Measurements from ENCODE around the gene TDRD12.
"Not testable (repeated sequence)": the region's sequence is repeated elsewhere in the genome, so short reads cannot be mapped to it uniquely, and the experiment has no call there.

Gene TDRD12

DNA sequence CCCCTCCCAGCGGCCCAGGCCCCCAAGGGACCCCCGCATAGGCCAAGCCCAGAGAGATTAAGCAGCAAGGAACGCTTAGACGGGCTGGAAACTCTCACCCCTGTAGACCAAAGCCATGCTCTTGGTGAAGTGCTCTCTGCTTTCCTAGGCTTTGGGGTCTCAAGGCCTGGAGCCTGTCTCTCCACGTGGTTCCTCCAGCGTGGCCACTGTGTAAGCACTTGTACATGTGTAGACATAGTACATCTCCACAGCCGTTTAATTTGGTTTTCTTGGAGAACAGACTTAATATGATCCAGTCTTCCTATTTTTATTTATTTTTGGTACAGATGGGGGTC, 26.9 kb upstream of the TDRD12 start:
- no peak for DNase-seq (ENCODE audit: low spot score)

DNA sequence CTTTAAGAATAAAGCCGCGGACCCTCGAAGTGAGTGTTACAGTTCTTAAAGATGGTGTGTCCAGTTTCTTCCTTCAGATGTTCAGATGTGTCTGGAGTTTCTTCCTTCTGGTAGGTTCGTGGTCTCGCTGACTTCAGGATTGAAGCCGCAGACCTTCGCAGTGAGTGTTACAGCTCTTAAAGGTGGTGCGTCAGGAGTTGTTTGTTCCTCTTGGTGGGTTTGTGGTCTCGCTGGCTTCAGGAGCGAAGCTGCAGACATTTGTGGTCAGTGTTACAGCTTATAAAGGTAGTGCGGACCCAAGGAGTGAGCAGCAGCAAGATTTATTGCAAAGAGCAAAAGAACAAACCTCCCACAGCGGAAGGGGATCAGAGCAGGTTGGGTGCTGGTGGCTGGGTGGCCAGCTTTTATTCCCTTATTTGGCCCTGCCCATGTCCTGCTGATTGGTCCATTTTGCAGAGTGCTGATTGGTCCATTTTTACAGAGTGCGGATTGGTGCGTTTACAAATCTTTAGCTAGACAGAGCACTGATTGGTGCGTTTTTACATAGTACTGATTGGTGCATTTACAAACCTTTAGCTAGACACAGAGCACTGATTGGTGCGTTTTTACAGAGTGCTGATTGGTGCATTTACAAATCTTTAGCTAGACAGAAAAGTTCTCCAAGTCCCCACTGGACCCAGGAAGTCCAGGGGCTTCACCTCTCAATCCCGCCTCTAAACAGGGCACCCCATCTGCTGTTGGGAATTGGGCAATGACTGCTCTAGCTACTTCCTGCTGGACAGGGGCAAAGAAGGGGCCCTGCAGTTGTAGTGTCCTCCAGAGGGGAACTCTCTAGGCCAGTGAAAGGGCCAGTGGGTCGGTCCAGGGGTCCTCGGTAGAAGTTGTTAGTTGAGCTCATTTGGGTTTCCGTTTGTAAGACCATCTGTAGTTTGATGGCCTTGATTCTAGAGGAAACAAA, 26.1 kb upstream of the TDRD12 start:
- DNase-seq (ENCODE audit: low spot score), result not testable (repeated sequence)

DNA sequence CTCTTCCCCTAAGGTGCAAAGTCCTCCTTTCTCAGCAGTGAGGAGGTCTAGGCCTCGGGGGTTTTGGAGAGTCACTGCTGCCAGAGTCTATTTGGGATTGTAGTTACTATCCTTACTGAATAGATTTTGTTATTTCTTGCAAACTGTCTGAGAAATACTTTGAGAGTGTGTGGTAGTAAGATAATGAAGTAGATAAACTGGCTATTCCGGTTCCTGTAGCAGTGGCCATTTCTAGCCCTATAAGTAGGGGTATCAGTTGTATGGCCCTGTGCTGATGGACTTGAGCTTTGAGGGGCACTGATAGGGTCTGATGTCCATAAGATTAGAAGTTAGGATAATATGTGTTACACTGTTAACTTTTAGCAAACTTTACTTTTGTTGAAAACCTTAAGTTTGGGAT, 25.3 kb upstream of the TDRD12 start:
- DNase-seq (ENCODE audit: low spot score), result not testable (repeated sequence)

DNA sequence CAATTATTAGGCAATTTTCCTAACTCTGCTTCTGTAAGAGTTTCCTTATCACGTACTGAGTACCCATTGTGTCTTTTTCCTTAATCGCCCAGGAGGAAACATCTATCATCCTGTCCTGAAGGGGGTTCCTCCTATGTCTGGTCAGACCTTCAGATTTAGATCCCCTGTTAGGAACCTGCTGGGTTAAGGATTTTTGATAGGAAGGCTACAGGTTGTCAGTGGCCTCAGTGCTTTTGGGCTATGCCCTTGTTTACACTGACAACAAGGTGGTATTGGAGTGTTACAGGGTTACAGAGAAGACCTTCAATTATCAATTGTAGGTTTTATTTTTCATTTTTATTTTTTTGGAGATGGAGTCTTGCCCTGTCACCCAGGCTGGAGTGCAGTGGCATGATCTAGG, 24.7 kb upstream of the TDRD12 start:
- DNase-seq (ENCODE audit: low spot score), result not testable (repeated sequence)

DNA sequence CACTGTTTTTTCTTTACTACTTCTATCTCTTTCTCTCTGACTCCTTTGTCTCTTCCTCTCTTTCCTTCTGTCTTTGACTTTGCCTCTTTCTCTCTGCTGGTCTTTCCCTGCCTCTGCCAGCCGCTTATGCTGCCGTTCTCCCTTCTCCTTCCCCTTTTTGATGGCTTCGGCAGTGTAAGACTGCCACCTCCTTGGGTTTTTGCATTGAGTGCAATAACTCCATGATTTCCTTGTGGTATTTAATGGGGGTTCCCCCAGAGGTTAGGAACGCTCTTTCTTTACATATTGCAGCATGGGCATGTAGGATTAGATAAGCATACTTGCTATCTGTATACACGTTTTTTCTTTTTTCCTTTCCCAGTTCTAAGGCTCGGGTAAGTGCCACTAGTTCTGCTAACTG, 24.1 kb upstream of the TDRD12 start:
- DNase-seq (ENCODE audit: low spot score), result not testable (repeated sequence)

DNA sequence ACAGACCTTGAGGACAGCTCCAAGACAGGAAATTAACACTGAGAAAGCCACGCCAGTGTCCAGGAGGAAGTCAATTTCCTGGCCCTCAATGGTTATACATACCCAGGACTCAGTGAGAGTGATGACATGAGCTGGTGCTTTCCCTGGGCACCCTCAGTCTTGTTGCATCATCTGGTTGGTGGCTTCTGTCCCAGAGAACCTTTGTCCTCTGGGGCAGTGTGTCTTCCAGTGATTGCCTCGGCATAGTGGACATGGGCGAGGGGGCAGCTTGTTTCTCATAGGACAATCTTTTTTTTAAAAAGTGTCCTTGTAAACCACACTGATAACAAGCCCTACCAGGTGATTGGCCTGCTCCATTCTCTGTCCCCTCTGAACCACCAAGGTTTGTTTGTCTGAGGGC, 22.8 kb upstream of the TDRD12 start:
- DNase-seq (ENCODE audit: low spot score), result not testable (repeated sequence)

DNA sequence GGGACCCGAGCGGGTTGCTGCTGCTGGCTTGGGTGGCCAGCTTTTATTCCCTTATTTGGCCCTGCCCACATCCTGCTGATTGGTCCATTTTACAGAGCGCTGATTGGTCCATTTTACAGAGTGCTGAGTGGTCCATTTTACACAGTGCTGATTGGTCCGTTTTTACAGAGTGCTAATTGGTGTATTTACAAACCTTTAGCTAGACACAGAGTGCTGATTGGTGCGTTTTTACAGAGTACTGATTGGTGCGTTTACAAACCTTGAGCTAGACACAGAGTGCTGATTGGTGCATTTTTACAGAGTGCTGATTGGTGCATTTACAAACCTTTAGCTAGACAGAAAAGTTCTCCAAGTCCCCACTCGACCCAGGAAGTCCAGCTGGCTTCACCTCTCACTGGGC, 19.4 kb upstream of the TDRD12 start:
- DNase-seq (ENCODE audit: low spot score), result not testable (repeated sequence)

DNA sequence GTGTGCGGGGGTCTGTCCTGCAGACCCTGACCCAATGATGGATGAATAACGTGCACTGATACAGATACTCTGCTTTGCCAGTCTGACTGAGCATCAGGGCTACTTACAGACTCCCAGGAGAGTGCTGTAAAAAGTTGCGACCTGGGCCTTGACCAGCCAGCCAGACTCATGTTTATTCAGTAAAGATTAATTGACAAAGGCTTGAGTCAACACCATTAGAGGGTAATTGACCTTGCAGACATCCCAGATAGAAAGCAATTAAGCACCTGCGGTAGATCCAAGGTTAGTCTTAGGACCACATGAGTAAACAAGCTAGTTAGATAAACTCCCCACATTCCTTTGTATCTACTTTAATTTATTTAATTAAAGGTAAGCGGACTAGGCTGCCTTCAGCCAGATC, 17.6 kb upstream of the TDRD12 start:
- DNase-seq (ENCODE audit: low spot score), result no peak

DNA sequence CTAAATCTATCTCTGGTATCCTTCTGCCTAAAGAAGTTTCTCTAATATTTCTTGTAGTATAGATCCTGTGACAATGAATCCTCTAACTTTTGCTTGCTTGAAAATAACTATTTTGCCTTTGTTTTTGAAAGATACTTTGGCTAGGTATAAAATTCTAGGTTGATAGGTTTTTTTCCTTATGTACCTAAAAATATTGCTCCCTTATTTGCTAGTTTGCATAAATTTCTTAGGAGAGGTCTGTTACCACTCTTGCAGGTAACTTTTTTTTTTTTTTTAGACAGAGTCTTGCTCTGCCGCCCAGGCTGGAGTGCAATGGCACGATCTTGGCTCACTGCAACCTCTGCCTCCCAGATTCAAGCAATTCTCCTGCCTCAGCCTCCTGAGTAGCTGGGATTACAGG, 15.6 kb upstream of the TDRD12 start:
- DNase-seq (ENCODE audit: low spot score), result not testable (repeated sequence)

DNA sequence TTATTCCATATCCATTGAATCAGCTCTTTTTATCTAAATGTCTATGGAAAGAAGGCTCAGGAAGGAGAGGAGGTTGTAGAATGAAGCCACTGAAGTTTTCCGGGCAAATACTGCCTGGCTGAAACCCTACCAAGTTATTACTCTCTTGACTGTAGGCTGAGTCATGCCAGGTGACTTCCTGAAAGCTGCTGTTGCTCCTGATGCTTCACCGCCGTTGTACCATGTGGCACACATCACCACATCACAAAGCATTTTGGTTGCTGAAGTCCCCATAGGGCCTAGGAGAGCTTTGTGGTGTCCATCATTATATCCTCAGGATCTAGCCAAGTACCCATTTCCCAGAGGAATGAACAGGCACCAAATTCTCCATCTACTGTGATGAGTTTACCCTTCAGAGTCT, 11.1 kb upstream of the TDRD12 start:
- no peak for DNase-seq (ENCODE audit: low spot score)

DNA sequence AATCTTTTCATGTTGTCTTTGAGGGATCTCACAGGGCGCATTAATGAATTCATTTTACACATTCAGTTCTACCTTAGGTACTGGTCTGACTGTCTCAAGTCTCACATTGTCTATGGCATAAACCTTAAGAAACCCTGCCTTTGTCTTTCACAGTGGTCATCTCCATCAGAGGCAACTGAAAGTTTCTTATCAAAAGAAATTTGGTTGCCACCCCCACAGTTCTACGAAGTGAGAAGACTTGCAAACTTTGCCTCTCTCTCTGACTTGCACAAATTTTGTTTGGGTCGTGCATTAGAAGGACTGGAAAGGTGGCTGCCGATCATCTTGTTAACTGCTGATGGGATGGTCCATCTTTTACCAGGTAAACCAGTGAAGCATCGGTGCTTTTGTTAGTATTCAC, 10.5 kb upstream of the TDRD12 start:
- DNase-seq (ENCODE audit: low spot score), result no peak

DNA sequence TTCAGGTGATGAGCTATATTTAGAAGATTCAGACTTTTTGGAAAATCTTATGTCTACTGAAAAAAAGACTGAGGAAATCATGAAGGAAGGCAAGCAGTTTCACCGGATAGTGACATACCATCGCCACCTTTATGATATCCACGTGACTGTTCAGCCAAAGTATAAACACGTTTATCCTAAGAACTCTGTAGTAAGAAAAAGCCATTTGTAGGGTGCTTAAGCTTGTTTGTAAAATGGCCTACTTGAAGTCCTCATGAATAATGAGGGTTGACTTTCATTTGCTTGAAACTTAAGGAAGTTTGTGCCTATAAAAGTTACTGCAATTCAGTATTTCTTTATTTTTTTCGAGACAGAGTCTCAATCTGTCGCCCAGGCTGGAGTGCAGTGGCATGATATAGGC, 7.8 kb upstream of the TDRD12 start:
- no peak for DNase-seq (ENCODE audit: low spot score)

DNA sequence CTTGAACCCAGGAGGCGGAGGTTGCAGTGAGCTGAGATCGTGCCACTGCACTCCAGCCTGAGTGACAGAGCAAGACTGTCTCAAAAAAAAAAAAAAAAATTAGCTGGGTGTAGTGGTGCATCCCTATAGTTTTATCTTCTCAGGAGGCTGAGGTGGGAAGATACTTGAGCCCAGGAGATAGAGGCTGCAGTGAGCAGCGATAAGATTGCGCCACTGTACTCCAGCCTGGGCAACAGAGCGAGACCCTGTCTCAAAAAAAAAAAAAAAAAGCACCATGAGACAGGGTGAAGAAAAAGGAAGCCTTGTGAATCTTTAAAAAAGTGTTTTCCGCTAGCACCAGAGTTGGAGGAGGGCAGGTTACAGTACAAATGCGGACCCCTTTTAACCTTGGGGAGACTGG, 3.4 kb upstream of the TDRD12 start:
- DNase-seq (ENCODE audit: low spot score), result not testable (repeated sequence)

DNA sequence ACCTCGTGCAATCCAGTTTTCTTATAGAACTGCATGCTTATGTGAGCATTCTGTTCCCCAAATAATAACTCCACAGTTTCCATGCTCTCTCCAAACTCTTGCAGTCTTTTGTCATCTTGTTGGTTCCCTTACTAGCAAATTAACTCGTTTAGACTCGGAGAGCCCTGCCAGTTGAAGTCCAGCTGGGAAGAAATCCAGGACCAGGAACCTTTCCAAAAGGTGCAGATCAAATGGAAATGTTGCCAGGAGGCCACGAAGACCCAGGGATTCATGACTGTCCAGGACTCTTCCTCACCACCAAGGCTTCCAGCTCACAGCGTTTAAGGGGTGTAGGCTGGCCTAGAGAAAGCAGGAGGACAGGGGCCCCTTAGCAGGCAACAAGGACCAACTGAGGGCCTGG, 2.1 kb upstream of the TDRD12 start:
- no peak for DNase-seq (ENCODE audit: low spot score)

DNA sequence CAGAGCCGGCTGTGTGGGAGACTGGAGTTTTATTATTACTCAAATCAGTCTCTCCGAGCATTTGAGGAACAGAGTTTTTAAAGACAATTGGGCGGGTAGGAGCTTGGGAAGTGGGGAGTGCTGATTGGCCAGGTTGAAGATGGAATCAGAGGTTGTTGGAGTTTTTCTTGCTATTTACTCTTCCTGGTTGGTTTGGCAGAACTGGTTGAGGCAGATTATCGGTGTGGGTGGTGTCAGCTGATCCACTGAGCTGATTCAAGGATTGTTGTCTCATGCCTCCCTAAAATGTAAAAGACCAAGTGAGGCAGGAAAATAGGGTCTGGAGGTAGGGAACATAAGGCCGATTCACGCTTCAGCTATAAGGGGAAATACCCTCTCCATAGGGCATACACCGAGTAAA, 1.3 kb upstream of the TDRD12 start:
- DNase-seq (ENCODE audit: low spot score), result no peak

DNA sequence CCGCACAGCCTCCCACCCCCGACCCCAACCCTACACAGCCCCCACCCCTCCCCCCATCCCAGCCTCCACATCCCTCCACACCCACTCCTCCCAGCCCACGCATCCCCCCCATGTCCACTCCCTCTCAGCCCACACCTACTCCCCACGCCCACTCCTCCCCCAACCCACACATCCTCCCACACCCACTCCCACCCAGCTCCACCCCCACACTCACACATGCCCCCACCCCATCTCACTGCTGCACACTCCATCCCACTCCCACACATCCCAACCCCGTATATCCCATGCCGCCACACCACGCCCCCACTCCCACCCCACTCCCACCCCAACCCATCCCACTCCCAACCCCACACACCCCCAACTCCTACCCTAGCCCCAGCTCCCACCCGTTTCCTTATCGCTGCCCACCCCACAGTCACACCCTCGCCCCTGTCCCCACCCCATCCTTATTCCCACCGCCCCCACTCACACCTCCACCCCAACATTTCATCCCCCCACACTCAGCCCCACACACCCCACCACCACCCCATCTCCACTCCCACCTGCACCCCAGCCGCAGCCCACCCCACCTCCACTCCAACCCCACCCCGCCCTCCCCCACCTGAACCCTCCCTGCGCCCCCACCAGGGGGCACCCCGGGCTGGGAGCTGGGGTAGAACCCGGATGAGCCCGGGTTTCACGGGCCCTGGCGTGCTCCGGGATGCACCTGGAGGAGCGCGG, 809 bp downstream of the TDRD12 start:
- no peak for DNase-seq (ENCODE audit: low spot score)

DNA sequence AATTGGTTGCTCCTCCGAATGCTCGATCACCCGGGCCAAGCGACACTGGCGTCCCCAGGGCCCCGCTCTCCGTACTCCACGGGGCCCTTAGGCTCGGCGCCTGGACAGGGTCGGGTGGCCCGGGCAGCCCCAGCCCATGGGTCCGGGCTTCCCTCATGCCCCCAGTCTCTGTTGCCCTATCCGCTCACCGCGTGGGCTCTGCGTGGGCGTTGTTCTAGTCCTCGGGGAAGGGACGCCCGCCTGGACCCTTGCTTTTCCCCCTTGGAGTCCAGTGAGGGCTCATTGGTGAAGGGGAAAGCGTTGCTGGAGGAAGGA, 1.3 kb downstream of the TDRD12 start:
- DNase-seq (ENCODE audit: low spot score), result no peak

DNA sequence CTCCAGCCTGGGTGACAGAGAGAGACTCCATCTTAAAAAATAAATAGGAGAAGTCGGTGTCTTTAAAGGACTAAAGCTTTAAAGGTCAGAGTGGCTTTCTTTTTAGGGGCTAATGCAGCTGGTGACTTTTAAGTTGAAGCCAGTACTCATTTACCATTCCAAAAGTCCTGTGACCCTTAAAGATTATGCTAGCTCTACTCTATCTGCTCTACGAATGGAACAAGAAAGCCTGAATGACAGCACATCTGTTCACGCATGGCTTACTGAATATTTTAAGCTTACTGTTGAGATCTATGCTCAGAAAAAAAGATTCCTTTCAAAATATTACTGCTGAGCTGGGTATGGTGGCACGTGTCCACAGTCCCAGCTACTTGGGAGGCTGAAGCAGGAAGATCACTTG, 16.4 kb downstream of the TDRD12 start:
- DNase-seq (ENCODE audit: low spot score), result no peak

DNA sequence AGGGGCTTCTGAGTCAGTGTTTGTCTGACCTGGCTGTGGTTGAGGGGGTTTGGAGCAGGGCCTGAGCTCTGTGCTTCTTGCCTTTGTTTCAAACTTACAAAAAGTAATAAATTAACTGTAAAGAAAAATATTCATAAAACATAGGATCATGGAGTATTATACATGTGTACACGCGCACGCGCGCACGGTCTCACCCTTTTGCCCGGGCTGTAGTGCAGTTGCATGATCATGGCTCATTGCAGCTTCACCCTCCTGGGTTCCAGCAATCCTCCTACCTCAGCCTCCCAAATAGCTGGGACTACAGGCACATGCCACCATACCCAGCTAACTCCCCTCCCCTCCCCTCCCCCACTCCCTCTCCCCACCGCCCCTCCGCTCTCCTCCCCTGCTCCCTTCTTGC, 23.5 kb downstream of the TDRD12 start:
- DNase-seq (ENCODE audit: low spot score), result no peak

DNA sequence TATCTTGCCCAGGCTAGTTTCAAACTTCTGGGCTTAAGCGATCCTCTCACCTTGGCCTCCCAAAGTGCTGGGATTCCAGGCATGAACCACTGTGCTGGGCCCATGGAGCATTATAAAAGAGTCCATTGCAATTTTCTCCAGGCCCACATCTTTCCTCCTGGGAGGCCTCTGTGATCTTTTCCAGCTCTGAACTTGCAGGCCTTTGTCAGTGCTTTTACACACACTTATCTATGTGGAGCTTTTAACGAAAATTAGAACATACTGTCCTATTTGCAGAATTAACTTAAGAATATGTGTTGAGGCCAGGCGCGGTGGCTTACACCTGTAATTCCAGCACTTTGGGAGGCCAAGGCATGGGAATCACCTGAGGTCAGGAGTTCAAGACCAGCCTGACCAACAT, 23.9 kb downstream of the TDRD12 start:
- no peak for DNase-seq (ENCODE audit: low spot score)

DNA sequence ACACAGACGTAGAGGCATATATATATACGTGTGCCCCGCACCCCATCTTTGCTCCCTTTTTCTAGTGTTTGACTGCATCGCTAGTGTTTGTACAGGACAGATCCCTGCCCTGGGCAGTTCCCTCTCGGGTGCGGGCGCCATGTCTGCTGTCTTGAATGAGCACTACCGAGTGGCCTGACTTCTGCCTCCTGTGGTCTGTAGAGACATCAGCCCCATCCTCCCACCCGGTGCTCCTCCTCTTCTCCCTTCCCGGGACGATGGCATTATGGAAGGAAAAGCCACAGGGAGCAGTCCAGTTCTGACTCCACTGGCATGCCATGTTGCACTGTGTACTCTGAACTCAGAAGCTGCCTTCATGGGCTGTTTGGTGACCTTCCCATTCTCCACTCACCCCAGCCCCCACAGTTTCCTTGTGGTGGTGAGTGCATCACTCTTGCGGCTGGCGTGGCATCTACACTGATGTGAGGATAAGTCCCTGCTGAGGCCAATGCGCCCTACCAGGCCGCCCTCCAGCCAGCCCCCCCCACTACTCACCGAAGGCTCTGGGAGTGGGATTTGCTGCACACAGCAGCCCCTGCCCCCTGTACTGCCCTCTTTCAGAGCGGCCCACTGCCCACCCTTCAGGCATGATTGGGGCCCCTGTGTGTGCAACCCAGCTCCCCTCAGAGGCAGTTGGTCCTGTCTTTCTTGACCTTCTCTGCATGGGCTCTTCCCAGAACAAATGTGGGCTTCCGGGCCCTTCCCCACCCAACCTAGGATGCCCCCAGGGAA, 25.2 kb downstream of the TDRD12 start:
- no peak for DNase-seq (ENCODE audit: low spot score)

DNA sequence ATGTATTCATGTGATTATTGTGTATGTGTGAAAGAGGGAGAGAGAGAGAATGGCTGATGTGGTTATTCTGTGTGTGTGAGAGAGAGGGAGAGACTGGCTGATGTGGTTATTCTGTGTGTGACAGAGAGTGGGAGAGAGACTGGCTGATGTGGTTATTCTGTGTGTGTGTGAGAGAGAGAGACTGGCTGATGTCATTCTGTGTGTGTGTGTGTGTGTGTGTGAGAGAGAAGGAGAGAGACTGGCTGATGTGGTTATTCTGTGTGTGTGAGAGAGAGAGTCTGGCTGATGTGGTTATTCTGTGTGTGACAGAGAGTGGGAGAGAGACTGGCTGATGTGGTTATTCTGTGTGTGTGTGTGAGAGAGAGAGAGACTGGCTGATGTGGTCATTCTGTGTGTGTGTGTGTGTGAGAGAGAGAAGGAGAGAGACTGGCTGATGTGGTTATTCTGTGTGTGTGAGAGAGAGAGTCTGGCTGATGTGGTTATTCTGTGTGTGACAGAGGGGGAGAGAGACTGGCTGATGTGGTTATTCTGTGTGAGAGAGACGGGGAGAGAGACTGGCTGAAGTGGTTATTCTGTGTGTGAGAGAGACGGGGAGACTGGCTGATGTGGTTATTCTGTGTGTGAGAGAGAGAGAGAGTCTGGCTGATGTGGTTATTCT, 26.2 kb downstream of the TDRD12 start:
- DNase-seq (ENCODE audit: low spot score), result not testable (repeated sequence)
